ENCODE data around the gene TRUB2.

TRUB2 gene, protein sequence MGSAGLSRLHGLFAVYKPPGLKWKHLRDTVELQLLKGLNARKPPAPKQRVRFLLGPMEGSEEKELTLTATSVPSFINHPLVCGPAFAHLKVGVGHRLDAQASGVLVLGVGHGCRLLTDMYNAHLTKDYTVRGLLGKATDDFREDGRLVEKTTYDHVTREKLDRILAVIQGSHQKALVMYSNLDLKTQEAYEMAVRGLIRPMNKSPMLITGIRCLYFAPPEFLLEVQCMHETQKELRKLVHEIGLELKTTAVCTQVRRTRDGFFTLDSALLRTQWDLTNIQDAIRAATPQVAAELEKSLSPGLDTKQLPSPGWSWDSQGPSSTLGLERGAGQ

DNA sequence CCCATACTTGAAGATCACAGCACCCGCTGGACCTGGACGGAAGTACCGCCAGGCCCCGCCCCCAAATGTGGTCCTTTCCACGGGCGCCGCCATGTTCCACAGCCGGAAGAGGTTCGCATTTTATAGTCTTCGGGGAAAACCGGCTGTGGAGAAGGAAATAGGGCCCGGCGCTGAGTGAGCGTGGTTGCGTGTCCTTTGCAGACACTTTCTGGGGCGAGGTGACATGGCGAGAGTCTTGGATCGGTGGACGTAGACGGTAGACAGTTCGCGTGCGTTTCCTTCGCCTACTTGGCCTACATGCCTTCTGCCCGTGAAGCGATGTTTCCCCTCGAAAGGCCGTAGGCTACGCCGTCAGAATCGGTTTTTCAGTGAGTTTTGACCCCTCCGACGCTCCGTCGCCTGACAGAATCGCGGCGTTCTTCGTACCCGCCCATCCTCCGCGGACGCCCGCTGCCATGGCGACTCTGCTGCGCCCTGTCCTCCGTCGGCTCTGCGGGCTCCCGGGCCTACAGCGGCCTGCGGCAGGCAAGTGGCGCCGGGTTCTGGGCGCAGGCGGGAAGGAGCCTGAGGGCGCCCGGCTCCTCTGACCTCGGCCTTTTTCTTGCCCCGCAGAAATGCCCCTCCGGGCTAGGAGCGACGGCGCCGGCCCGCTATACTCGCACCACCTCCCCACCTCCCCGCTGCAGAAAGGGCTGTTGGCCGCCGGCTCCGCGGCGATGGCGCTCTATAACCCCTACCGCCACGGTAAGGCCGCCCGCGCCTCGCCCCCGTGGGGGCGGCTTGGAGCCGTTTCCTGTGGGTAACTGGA is at the start of gene TRUB2, which contains the start of gene COQ4:
TRUB2 (minus strand) TSS at position 44 of the 808 bp plus-strand sequence; CDS start at position 5, 39 bp downstream.
COQ4 (plus strand) TSS at position 436 of the 808 bp plus-strand sequence; CDS start at position 456, 20 bp downstream.
- H3K4me3 ChIP-seq (ENCODE audit: insufficient read depth, low read length, poor library complexity, severe bottlenecking), result peak within 1 kb of the TSS; percentile 95
- H3K4me2 ChIP-seq (ENCODE audit: low read depth, low read length, poor library complexity, severe bottlenecking), result peak within 1 kb of the TSS; percentile 72
- H3K9ac ChIP-seq (ENCODE audit: low read length), result peak within 1 kb of the TSS; percentile 71
- H4K20me1 ChIP-seq (ENCODE audit: low read depth, low read length), result no peaks in the 10 kb centered on the region
- no peaks in the 10 kb centered on the region for H3K36me3 ChIP-seq (ENCODE audit: low read length)
- no peaks in the 10 kb centered on the region for H3K9me3 ChIP-seq (ENCODE audit: insufficient read depth, low read length)
- TF ChIP-seq EZH2phosphoT487 (conservative IDR thresholded peaks at IDR 0.05; ENCODE audit: low read length), result no peak
- TF ChIP-seq, protein P1, sequence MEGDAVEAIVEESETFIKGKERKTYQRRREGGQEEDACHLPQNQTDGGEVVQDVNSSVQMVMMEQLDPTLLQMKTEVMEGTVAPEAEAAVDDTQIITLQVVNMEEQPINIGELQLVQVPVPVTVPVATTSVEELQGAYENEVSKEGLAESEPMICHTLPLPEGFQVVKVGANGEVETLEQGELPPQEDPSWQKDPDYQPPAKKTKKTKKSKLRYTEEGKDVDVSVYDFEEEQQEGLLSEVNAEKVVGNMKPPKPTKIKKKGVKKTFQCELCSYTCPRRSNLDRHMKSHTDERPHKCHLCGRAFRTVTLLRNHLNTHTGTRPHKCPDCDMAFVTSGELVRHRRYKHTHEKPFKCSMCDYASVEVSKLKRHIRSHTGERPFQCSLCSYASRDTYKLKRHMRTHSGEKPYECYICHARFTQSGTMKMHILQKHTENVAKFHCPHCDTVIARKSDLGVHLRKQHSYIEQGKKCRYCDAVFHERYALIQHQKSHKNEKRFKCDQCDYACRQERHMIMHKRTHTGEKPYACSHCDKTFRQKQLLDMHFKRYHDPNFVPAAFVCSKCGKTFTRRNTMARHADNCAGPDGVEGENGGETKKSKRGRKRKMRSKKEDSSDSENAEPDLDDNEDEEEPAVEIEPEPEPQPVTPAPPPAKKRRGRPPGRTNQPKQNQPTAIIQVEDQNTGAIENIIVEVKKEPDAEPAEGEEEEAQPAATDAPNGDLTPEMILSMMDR (IDR thresholded peaks at IDR 0.05; ENCODE audit: insufficient read depth, low read length, poor library complexity, severe bottlenecking), result no peak
- H3K27me3 ChIP-seq (ENCODE audit: low read length), result no peaks in the 10 kb centered on the region
- no peaks in the 10 kb centered on the region for H3K9me2 ChIP-seq (replicated peaks; ENCODE audit: insufficient read depth, low read length)
- peak within 1 kb of the TSS; percentile 79 for H3K27ac ChIP-seq (ENCODE audit: low read depth, low read length)
- peaks cover 28% of the 10 kb centered on the region for H3K79me2 ChIP-seq (ENCODE audit: insufficient read depth, low read length)
- peak within 1 kb of the TSS; percentile 89 for H2AFZ ChIP-seq (ENCODE audit: low read depth, low read length, severe bottlenecking)
- no peaks in the 10 kb centered on the region for H3F3A ChIP-seq (ENCODE audit: insufficient read depth)

DNA sequence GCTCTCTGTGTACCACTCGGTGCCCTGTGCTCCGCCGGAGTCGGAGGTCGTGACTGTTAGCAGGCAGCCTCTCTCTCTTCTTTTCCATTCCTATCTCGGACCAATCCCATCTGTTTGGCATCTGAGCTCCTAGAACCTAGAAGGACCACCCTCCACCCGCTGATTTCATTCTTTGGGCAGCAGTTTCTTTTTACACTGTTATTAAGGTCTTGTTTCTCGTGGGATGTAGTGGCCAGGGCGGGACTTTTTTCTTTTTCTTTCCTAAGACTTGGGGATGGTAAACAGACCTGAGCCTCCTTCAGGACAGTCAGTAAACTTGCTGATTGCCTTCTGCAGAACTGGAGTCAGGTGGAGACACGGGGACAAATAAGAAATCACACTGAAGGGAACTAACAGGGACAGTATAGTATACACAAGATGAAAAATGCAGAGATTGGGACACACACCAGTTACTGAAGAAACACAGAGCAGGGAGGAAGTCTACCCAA is 49.4 kb upstream of the TRUB2 start:
- Histone ChIP-seq H2AFZ (ENCODE audit: low read depth, low read length, severe bottlenecking) (peak overlapping the region; percentile 88), H3F3A (ENCODE audit: insufficient read depth) (no peaks in the 10 kb centered on the region), H3K9me2 (replicated peaks; ENCODE audit: insufficient read depth, low read length) (no peaks in the 10 kb centered on the region), H3K9ac (ENCODE audit: low read length) (peak overlapping the region; percentile 90), H3K36me3 (ENCODE audit: low read length) (no peaks in the 10 kb centered on the region), H3K4me3 (ENCODE audit: insufficient read depth, low read length, poor library complexity, severe bottlenecking) (peak overlapping the region; percentile 99), H3K27me3 (ENCODE audit: low read length) (no peaks in the 10 kb centered on the region), H3K27ac (ENCODE audit: low read depth, low read length) (0 out of 2 replicates have a peak overlapping the region, but pooled peaks have one; percentile 22), H3K4me2 (ENCODE audit: low read depth, low read length, poor library complexity, severe bottlenecking) (peak overlapping the region; percentile 89), H4K20me1 (ENCODE audit: low read depth, low read length) (no peaks in the 10 kb centered on the region), H3K9me3 (ENCODE audit: insufficient read depth, low read length) (no peaks in the 10 kb centered on the region), H3K79me2 (ENCODE audit: insufficient read depth, low read length) (peaks cover 50% of the 10 kb centered on the region)
- TF ChIP-seq, protein P1 (IDR thresholded peaks at IDR 0.05; ENCODE audit: insufficient read depth, low read length, poor library complexity, severe bottlenecking), result no peak
- no peak for TF ChIP-seq EZH2phosphoT487 (conservative IDR thresholded peaks at IDR 0.05; ENCODE audit: low read length)

DNA sequence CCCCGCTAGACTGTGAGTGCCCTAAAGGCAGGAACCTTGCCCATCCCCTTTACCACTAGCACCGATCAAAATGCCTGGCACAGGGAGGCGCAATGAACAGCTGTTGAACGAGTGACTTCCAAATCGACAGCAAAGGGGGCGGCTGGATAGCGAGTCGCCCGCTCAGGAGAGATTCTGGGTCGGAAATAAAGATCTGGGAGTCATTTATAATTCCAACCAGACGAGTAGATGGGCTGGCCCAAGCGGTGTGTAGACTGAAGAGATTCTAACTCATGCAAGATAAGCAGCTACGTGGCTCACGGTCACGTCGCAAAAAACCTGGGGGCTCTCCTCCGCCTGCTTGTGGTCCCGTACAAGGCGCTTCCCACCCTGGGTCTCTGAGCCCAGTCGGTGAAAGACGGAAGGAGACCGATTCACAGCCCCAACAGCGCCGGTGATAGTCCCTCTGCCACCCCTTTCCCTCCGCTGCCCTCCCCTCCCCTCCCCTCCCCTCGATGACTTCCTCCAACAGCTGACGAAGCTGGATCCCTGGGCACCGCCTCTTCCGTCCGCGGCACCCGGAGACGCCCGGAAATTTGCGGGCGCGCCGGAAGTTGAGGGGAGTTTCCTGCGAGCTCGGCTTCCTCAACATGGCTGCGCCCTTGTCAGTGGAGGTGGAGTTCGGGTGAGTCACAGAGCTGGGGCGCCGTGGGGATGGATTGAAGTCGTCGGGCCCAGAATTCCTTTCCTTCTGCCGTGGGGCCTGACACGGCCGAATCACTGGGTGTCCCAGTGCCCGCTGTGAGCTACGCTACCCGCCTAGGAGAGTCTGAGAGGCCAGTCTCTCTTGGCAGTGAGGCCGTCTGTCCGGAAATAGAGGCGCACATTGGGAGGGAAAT is 48.7 kb upstream of the TRUB2 start, which contains the start of gene URM1:
URM1 (plus strand) TSS at position 623 of the 878 bp plus-strand sequence; CDS start at position 630, 7 bp downstream.
- no peaks in the 10 kb centered on the region for H3K9me2 ChIP-seq (replicated peaks; ENCODE audit: insufficient read depth, low read length)
- H3K27ac ChIP-seq (ENCODE audit: low read depth, low read length), result peak within 1 kb of the TSS; percentile 22; the same call in 1 of the 2 replicates
- TF ChIP-seq EZH2phosphoT487 (conservative IDR thresholded peaks at IDR 0.05; ENCODE audit: low read length), result no peak
- peak within 1 kb of the TSS; percentile 88 for H2AFZ ChIP-seq (ENCODE audit: low read depth, low read length, severe bottlenecking)
- no peaks in the 10 kb centered on the region for H3K27me3 ChIP-seq (ENCODE audit: low read length)
- no peaks in the 10 kb centered on the region for H4K20me1 ChIP-seq (ENCODE audit: low read depth, low read length)
- peak within 1 kb of the TSS; percentile 90 for H3K9ac ChIP-seq (ENCODE audit: low read length)
- no peaks in the 10 kb centered on the region for H3K9me3 ChIP-seq (ENCODE audit: insufficient read depth, low read length)
- H3F3A ChIP-seq (ENCODE audit: insufficient read depth), result no peaks in the 10 kb centered on the region
- no peaks in the 10 kb centered on the region for H3K36me3 ChIP-seq (ENCODE audit: low read length)
- H3K79me2 ChIP-seq (ENCODE audit: insufficient read depth, low read length), result peaks cover 44% of the 10 kb centered on the region
- peak within 1 kb of the TSS; percentile 99 for H3K4me3 ChIP-seq (ENCODE audit: insufficient read depth, low read length, poor library complexity, severe bottlenecking)
- peak within 1 kb of the TSS; percentile 89 for H3K4me2 ChIP-seq (ENCODE audit: low read depth, low read length, poor library complexity, severe bottlenecking)
